GM18502 (cell line): ENCODE data around the gene MSANTD2.

Experiments used
- ATAC-seq: cut with Tn5 transposase; IDR thresholded peaks from one replicate; pipeline ENCODE4 v1.9.1; 2021; ENCODE audit warnings: mild to moderate bottlenecking; ENCODE audit not compliant: unreplicated experiment, poor library complexity

The MSANTD2 gene

GRCh38 chr11:124739479-124740276 is 60.5 kb downstream of the MSANTD2 start, which contains the start of gene NRGN:
TSS of gene NRGN (plus strand) at chr11:124739942. CDS start at chr11:124740085, 143 bp downstream.
- peak; percentile 99 for ATAC-seq

GRCh38 chr11:124738713-124739478 is 61.3 kb downstream of the MSANTD2 start:
- ATAC-seq, result no peak

- no peak for ATAC-seq
Observed at GRCh38 chr11:124737638-124738305, 62.4 kb downstream of the MSANTD2 start.

GRCh38 chr11:124736736-124737135 is 63.5 kb downstream of the MSANTD2 start:
- ATAC-seq, result no peak

GRCh38 chr11:124732230-124732629 is 68.0 kb downstream of the MSANTD2 start:
- ATAC-seq, result no peak

- ATAC-seq, result no peak
Observed at GRCh38 chr11:124729571-124729970, 70.6 kb downstream of the MSANTD2 start.

GRCh38 chr11:124728134-124728533 is 72.1 kb downstream of the MSANTD2 start:
- ATAC-seq, result no peak

- no peak for ATAC-seq
Observed at GRCh38 chr11:124727474-124727873, 72.7 kb downstream of the MSANTD2 start.

GRCh38 chr11:124725719-124726105 is 74.5 kb downstream of the MSANTD2 start:
- ATAC-seq, result no peak

GRCh38 chr11:124724979-124725718 is 75.1 kb downstream of the MSANTD2 start:
- peak; percentile 85 for ATAC-seq

GRCh38 chr11:124722176-124722575 is 78.0 kb downstream of the MSANTD2 start:
- no peak for ATAC-seq

GRCh38 chr11:124719534-124719933 is 80.7 kb downstream of the MSANTD2 start:
- ATAC-seq, result no peak

- ATAC-seq, result no peak
Observed at GRCh38 chr11:124718801-124719200, 81.4 kb downstream of the MSANTD2 start.

GRCh38 chr11:124717786-124718651 is 82.2 kb downstream of the MSANTD2 start:
- ATAC-seq, result no peak

- ATAC-seq, result peak; percentile 59
Observed at GRCh38 chr11:124717421-124717785, 82.8 kb downstream of the MSANTD2 start.

GRCh38 chr11:124716591-124716990 is 83.6 kb downstream of the MSANTD2 start:
- no peak for ATAC-seq
